Astrocyte (in vitro differentiated cells and primary cell): Measurements from ENCODE around the gene BLVRB.

Experiments
- EZH2 ChIP-seq: IDR thresholded peaks from 2 replicates; pipeline ENCODE4 v1.6.1; 2012; ENCODE audit warnings: mild to moderate bottlenecking, low read length, inconsistent platforms; ENCODE audit not compliant: insufficient read depth
- TF ChIP-seq, protein P1 (sequence below): IDR thresholded peaks from 2 replicates; pipeline ENCODE4 v1.5.1; 2011; ENCODE audit warnings: low read depth, mild to moderate bottlenecking, inconsistent platforms, low read length, moderate library complexity; ENCODE audit not compliant: insufficient read depth

- TF ChIP-seq, protein P1, sequence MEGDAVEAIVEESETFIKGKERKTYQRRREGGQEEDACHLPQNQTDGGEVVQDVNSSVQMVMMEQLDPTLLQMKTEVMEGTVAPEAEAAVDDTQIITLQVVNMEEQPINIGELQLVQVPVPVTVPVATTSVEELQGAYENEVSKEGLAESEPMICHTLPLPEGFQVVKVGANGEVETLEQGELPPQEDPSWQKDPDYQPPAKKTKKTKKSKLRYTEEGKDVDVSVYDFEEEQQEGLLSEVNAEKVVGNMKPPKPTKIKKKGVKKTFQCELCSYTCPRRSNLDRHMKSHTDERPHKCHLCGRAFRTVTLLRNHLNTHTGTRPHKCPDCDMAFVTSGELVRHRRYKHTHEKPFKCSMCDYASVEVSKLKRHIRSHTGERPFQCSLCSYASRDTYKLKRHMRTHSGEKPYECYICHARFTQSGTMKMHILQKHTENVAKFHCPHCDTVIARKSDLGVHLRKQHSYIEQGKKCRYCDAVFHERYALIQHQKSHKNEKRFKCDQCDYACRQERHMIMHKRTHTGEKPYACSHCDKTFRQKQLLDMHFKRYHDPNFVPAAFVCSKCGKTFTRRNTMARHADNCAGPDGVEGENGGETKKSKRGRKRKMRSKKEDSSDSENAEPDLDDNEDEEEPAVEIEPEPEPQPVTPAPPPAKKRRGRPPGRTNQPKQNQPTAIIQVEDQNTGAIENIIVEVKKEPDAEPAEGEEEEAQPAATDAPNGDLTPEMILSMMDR, result no peak
- TF ChIP-seq EZH2, result no peak
These were observed 5.4 kb downstream of the BLVRB start for GRCh38 chr19:40460185-40460584.
